Lower leg skin (tissue), 3 donors: ENCODE measurements around the gene CNGA4.

Experiments
- POLR2A ChIP-seq, 2 donors: fragments of 450-650 bp; IDR thresholded peaks; one replicate each; pipeline ENCODE4 v1.6.1; 2016 to 2017; ENCODE audit warnings: antibody characterized with exemption in 2 of 2, mild to moderate bottlenecking in 1 of 2, moderate library complexity in 1 of 2
- TF ChIP-seq, protein P1 (sequence below), 3 donors: fragments of 450-650 bp; IDR thresholded peaks; one replicate each; pipeline ENCODE4 v1.5.1; 2016; ENCODE audit warnings: antibody characterized with exemption in 3 of 3, mild to moderate bottlenecking in 3 of 3, moderate library complexity in 2 of 3

DNA sequence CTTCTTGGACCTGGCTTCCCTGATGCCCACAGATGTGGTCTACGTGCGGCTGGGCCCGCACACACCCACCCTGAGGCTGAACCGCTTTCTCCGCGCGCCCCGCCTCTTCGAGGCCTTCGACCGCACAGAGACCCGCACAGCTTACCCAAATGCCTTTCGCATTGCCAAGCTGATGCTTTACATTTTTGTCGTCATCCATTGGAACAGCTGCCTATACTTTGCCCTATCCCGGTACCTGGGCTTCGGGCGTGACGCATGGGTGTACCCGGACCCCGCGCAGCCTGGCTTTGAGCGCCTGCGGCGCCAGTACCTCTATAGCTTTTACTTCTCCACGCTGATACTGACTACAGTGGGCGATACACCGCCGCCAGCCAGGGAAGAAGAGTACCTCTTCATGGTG, 1.2 kb downstream of the CNGA4 start:
- TF ChIP-seq, protein P1, sequence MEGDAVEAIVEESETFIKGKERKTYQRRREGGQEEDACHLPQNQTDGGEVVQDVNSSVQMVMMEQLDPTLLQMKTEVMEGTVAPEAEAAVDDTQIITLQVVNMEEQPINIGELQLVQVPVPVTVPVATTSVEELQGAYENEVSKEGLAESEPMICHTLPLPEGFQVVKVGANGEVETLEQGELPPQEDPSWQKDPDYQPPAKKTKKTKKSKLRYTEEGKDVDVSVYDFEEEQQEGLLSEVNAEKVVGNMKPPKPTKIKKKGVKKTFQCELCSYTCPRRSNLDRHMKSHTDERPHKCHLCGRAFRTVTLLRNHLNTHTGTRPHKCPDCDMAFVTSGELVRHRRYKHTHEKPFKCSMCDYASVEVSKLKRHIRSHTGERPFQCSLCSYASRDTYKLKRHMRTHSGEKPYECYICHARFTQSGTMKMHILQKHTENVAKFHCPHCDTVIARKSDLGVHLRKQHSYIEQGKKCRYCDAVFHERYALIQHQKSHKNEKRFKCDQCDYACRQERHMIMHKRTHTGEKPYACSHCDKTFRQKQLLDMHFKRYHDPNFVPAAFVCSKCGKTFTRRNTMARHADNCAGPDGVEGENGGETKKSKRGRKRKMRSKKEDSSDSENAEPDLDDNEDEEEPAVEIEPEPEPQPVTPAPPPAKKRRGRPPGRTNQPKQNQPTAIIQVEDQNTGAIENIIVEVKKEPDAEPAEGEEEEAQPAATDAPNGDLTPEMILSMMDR (IDR thresholded peaks at IDR 0.05), result no peak
- TF ChIP-seq POLR2A (IDR thresholded peaks at IDR 0.05), result no peak
